Stimulated activated naive CD8-positive, alpha-beta T cell treated with anti-CD3 and anti-CD28 coated beads, Interleukin-15, Interleukin-2, amounts not matched to agents 100 ng/mL and 50 ng/mL, for 24 hours (primary cell): ENCODE measurements around the gene OLFM2.
A peak's percentile ranks its signal among the peaks of the same experiment; 100 is the strongest.
"Not testable (repeated sequence)": the region's sequence is repeated elsewhere in the genome, so short reads cannot be mapped to it uniquely, and the experiment has no call there.

Experiments used
- H3K27ac Mint-ChIP-seq: one replicate; pipeline ENCODE4 v1.8.0; 2021; ENCODE audit warnings: mild to moderate bottlenecking, mixed read lengths
- H3K27me3 Mint-ChIP-seq: one replicate; pipeline ENCODE4 v1.8.0; 2021; ENCODE audit warnings: mixed read lengths
- H3K36me3 Mint-ChIP-seq: one replicate; pipeline ENCODE4 v1.8.0; 2021; ENCODE audit warnings: low read depth, mixed read lengths
- H3K4me1 Mint-ChIP-seq: one replicate; pipeline ENCODE4 v1.8.0; 2021; ENCODE audit warnings: low read depth, mixed read lengths
- H3K4me3 Mint-ChIP-seq: one replicate; pipeline ENCODE4 v1.8.0; 2021; ENCODE audit warnings: mild to moderate bottlenecking, mixed read lengths
- H3K9me3 Mint-ChIP-seq: one replicate; pipeline ENCODE4 v1.8.0; 2021; ENCODE audit warnings: mixed read lengths

Gene OLFM2

DNA sequence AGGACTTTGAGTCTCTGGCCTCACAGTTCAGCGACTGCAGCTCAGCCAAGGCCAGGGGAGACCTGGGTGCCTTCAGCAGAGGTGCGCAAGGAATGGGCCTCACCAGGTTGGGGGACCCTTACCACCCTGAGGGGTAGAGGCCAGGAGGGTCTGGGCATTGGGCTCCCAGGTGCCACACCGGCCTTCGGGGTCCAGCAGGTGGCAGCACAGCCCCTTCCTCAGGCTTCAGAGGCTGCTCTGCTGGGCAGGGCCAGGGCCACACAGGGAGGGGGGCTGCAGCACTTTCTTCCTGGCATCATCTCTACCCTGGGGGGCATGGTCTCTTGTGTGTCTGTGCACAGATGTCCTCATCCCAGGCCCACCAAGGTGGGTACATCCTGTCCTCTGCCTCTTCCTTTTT is 88.3 kb downstream of the OLFM2 start:
- Mint-ChIP-seq H3K27ac (no peak overlapping the region), H3K4me1 (peaks cover 17% of the 10 kb centered on the region), H3K27me3 (no peaks in the 10 kb centered on the region), H3K9me3 (no peaks in the 10 kb centered on the region), H3K36me3 (peaks cover 22% of the 10 kb centered on the region), H3K4me3 (no peak overlapping the region)

GRCh38 chr19:9847087-9847671 is 89.1 kb downstream of the OLFM2 start:
- H3K4me1 Mint-ChIP-seq, result peaks cover 17% of the 10 kb centered on the region
- peaks cover 31% of the 10 kb centered on the region for H3K36me3 Mint-ChIP-seq
- H3K27me3 Mint-ChIP-seq, result no peaks in the 10 kb centered on the region
- no peak overlapping the region for H3K27ac Mint-ChIP-seq
- no peaks in the 10 kb centered on the region for H3K9me3 Mint-ChIP-seq
- no peak overlapping the region for H3K4me3 Mint-ChIP-seq

- H3K27me3 Mint-ChIP-seq, H3K4me3 Mint-ChIP-seq, H3K27ac Mint-ChIP-seq, H3K9me3 Mint-ChIP-seq: not testable (repeated sequence)
- H3K36me3 Mint-ChIP-seq, result peaks cover 58% of the 10 kb centered on the region
- H3K4me1 Mint-ChIP-seq, result peaks cover 17% of the 10 kb centered on the region
Observed at GRCh38 chr19:9843626-9844273, 92.6 kb downstream of the OLFM2 start.

DNA sequence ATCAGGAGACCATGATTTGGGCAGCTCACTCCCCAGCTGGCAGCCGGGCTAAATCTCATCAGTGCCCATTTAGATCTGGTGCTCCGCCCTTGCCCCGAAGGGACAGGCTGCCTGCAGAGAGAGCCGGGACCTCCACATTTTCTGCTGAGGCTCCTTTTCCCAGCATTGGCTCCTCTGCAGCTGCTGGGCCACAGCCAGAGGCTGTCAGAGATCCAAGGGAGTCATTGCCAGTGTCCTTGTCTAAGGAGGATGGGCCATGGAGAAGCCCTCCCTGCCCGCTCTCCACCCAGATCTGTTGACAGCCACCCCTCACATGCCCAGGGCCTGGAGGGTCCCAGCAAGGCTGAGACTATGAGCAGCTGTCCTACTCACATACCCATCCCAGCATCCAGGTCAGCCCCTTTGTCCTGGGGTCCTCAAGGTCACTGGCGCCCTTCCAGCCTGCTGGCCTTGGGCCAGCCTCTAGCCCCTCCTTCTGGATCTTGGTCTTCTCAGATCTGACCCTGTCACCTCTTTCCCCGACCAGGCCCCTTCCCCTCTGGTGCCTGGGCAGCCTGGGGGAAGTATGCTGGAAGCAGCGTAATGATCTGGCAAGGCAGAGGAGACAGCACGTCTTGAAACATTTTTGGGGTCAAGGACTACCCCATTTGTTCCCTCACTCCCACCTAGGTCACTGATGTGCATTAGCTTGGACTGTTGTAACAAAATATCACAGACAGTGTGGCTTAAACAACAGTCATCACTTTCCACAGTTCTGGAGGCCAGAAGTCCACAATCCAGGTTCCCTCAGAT is 93.3 kb downstream of the OLFM2 start:
- H3K4me1 Mint-ChIP-seq, result peaks cover 17% of the 10 kb centered on the region
- no peak overlapping the region for H3K27ac Mint-ChIP-seq
- H3K36me3 Mint-ChIP-seq, result peaks cover 59% of the 10 kb centered on the region
- H3K4me3 Mint-ChIP-seq, result no peak overlapping the region
- H3K27me3 Mint-ChIP-seq, result no peaks in the 10 kb centered on the region
- H3K9me3 Mint-ChIP-seq, result no peaks in the 10 kb centered on the region

- H3K36me3 Mint-ChIP-seq, result peaks cover 47% of the 10 kb centered on the region
- H3K9me3 Mint-ChIP-seq, result no peaks in the 10 kb centered on the region
- H3K27me3 Mint-ChIP-seq, result no peaks in the 10 kb centered on the region
- H3K4me1 Mint-ChIP-seq, result peaks cover 11% of the 10 kb centered on the region
- H3K27ac Mint-ChIP-seq, result no peak overlapping the region
- no peak overlapping the region for H3K4me3 Mint-ChIP-seq
Observed at GRCh38 chr19:9839415-9839814, 96.9 kb downstream of the OLFM2 start.

- Mint-ChIP-seq H3K36me3 (peaks cover 40% of the 10 kb centered on the region), H3K27me3 (no peaks in the 10 kb centered on the region), H3K4me1 (peaks cover 11% of the 10 kb centered on the region), H3K27ac (no peak overlapping the region), H3K4me3 (no peak overlapping the region), H3K9me3 (no peaks in the 10 kb centered on the region)
Observed at GRCh38 chr19:9838324-9838723, 98.0 kb downstream of the OLFM2 start.

DNA sequence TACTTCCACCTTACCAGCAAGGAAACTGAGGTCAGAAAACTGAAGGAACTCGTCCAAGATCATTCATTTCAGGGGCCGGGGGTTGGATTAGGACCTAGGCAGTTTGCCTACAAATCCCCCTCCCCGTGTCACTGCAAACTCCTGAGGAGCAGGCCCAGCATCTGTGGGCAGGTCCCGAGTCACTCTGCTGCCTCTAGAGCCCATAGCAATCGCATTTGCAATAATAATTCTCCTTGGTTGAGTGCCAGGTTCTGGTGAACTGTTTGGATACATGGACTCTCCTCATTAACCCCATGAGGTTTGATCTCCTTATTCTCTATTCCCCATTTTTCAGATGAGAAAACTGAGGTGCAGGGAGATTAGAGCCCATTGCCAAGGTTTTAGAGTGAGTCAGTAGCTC is 100.3 kb downstream of the OLFM2 start:
- H3K4me1 Mint-ChIP-seq, result peaks cover 11% of the 10 kb centered on the region
- H3K9me3 Mint-ChIP-seq, result no peaks in the 10 kb centered on the region
- H3K36me3 Mint-ChIP-seq, result peaks cover 19% of the 10 kb centered on the region
- peak overlapping the region; percentile 83 for H3K27ac Mint-ChIP-seq
- peak overlapping the region; percentile 92 for H3K4me3 Mint-ChIP-seq
- no peaks in the 10 kb centered on the region for H3K27me3 Mint-ChIP-seq

GRCh38 chr19:9835507-9835949 is 100.8 kb downstream of the OLFM2 start:
- Mint-ChIP-seq H3K4me3 (peak overlapping the region; percentile 92), H3K36me3 (peaks cover 17% of the 10 kb centered on the region), H3K4me1 (peaks cover 11% of the 10 kb centered on the region), H3K27me3 (no peaks in the 10 kb centered on the region), H3K9me3 (no peaks in the 10 kb centered on the region), H3K27ac (peak overlapping the region; percentile 83)

GRCh38 chr19:9834726-9835506 is 101.4 kb downstream of the OLFM2 start, which contains the start of gene PIN1:
PIN1 (plus strand) TSS chr19:9835318; CDS start chr19:9835345, 27 bp downstream.
- Mint-ChIP-seq H3K9me3 (no peaks in the 10 kb centered on the region), H3K4me3 (peak within 1 kb of the TSS; percentile 92), H3K36me3 (peaks cover 19% of the 10 kb centered on the region)

DNA sequence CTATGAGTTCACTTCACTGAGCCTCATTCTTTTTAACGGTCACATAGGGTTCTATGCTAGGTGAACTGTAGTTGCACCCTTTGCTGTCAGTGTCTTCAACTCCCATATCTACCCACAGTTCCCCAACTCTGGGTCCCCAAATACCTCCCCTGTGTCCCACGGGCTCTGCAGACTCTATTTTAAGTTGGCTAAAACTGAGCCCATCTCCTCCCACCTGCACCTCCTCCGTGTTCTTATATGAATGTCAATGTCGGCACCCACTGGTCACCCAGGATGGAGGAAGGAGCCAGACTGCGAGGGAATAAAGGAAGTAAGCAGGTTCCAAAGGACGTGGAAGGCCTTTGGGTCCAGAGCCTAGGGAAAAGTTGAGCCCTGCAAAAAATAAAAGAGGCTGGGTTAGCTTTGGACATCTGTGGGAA is 102.0 kb downstream of the OLFM2 start:
- Mint-ChIP-seq H3K4me3 (peak overlapping the region; percentile 92), H3K4me1 (peaks cover 18% of the 10 kb centered on the region), H3K27ac (peak overlapping the region; percentile 67), H3K36me3 (peaks cover 19% of the 10 kb centered on the region), H3K27me3 (no peaks in the 10 kb centered on the region), H3K9me3 (no peaks in the 10 kb centered on the region)

More at GRCh38 chr19:9834726-9835506, 101.4 kb downstream of the OLFM2 start, which contains the start of gene PIN1:
- Mint-ChIP-seq H3K4me1 (peaks cover 15% of the 10 kb centered on the region), H3K27ac (peak within 1 kb of the TSS; percentile 83), H3K27me3 (no peaks in the 10 kb centered on the region)

DNA sequence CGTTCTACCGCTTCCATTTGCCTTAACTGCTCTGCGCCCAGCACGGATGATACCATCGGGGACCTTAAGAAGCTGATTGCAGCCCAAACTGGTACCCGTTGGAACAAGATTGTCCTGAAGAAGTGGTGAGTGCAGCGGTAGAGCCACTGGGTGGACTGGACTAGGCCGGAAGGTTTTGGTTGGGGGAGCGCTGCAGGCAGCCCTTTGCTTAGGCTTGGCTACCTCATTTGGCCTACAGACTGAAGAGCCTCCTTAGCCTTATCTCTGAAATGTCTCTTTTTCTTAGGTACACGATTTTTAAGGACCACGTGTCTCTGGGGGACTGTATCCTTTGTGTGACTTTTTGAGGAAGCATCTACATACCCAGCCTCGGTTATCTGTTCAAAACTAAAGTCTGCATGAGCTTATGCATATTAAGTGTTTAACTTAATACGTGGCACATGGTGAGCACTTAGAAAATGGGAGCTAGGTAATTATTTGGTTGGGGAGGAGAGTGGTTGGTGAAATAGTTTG is 107.7 kb downstream of the OLFM2 start:
- Mint-ChIP-seq H3K27me3 (no peaks in the 10 kb centered on the region), H3K27ac (peak overlapping the region; percentile 83)

DNA sequence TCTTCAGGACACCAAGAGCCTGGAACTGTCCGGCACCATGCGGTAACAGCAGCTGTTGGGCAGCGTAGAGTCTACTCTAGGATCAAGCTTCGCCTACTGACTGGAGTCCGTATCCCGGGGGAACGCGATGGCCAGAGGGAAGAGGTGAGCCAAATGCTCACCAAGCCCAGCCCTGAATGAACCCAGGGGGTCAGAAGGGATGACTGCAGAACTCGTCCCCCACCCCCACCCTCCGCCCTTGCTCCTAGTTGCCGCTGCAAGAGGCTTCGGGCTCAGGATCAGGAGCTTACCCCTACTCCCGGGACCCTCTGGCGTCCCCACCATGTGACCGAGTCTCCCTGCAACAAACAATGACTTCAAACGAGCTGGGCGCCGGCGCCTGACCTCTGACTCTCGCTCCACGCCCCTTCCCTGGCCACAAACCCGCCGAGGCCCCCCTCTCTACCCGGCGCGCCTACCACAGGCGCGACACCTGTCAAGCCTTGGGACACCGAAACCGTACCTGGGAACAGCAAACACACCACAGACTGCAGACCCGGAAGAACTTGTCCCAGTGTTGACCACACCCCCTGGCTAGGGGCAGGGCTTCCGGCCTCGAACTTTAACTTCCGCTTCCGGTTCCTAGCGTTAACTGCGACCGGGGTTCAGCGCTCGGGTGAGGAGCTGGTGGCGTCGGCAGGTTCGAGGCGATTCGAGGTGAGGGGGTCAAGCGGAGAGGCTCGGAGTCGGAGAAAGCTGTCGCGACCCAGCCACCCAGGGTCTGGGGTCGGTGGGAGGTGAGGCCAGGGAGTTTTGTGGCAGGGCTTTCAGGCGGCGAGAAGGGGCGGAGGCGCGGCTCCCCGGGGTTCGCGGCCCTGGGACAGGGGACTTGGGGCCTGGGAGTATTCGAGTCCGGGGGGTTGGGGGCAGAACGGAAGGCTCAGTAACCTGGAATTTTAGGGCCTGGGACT is 108.8 kb downstream of the OLFM2 start, which contains the start of gene UBL5:
Gene UBL5 (plus strand): TSS at position 630 of the 950 bp plus-strand sequence. CDS start 420 bp downstream, outside the sequence.
- Mint-ChIP-seq H3K27me3 (no peaks in the 10 kb centered on the region), H3K36me3 (peaks cover 32% of the 10 kb centered on the region), H3K27ac (peak within 1 kb of the TSS; percentile 95), H3K4me1 (peaks cover 32% of the 10 kb centered on the region), H3K9me3 (no peaks in the 10 kb centered on the region), H3K4me3 (peak within 1 kb of the TSS; percentile 100)

More for the DNA sequence above, 107.7 kb downstream of the OLFM2 start:
- Mint-ChIP-seq H3K4me3 (peak overlapping the region; percentile 100), H3K4me1 (peaks cover 32% of the 10 kb centered on the region), H3K9me3 (no peaks in the 10 kb centered on the region), H3K36me3 (peaks cover 32% of the 10 kb centered on the region)

DNA sequence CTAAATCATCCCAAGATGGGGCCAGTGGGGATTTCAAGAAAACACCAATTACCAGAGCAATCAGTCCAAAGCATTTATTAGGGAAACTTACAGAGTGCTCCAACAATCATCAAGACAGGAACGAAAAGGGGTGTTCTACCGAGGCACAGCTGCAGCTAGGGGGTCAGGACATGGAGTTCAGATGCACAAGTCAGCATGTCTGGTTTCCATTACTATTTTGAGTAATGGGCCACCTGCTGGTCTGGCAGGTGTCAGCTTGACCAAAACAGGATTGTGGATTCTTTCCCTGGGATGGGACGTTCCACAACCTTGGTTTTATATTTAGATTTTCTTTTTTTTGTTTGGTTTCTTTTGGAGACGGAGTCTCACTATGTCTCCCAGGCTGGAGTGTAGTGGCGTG is 112.5 kb downstream of the OLFM2 start:
- H3K27me3 Mint-ChIP-seq, result no peaks in the 10 kb centered on the region
- H3K4me1 Mint-ChIP-seq, result peaks cover 30% of the 10 kb centered on the region
- no peak overlapping the region for H3K27ac Mint-ChIP-seq
- no peak overlapping the region for H3K4me3 Mint-ChIP-seq
- peaks cover 18% of the 10 kb centered on the region for H3K36me3 Mint-ChIP-seq
- H3K9me3 Mint-ChIP-seq, result no peaks in the 10 kb centered on the region
